K562 (cell line): Measurements from ENCODE around the gene ZNF618. TPM values are rescaled to one million over a fixed set of nuclear protein-coding genes. Genes with fewer than 3 reads are reported as not detected.

ENCODE experiments used
- ATAC-seq: fragments of 200-7000 bp; cut with Tn5 transposase; 3 replicates; pipeline ENCODE4 v1.9.1; 2020; ENCODE audit warnings: moderate library complexity
- BruUV-seq: library from RNA; stranded (reverse); fragments of 400-500 nt; replicated peaks from 2 replicates; lab custom pipeline; 2021; lab: Mats Ljungman, UMichigan
- CTCF ChIA-PET: fragments of 300-600 bp; formaldehyde crosslinking; extraction: SDS; loops from one replicate; lab custom pipeline; 2021; ENCODE audit warnings: low intra/inter-chr PET ratio; lab: Yijun Ruan, JAX
- POLR2A ChIA-PET: fragments of 300-600, 350-650 bp; sonication (Branson Sonifier 250); formaldehyde crosslinking; extraction: SDS; loops from one replicate; lab custom pipeline; 2021; ENCODE audit warnings: antibody characterized with exemption, inconsistent platforms; lab: Yijun Ruan, JAX
- DNase-seq, 4 experiments: peaks; one replicate each; pipeline versions ENCODE4 v3.0.0 to v3.0.0-alpha.2; 2011 to 2018; ENCODE audit warnings: low spot score in 3 of 4, mixed read lengths in 3 of 4; ENCODE audit errors: extremely low read depth in 1 of 4
- FAIRE-seq: peaks from 2 replicates; lab custom pipeline; 2011; peaks lifted over from hg19 to GRCh38; lab: Jason Lieb, UNC
- H2AFZ ChIP-seq: 2 replicates; pipeline ENCODE4 v1.6.0; 2011; ENCODE audit warnings: low read depth, low read length, control low read depth, inconsistent platforms
- H3K27ac ChIP-seq: fragments of 200-600 bp; 3 replicates; pipeline ENCODE4 v1.8.0; 2011; ENCODE audit warnings: low read depth, mild to moderate bottlenecking, control low read depth, inconsistent platforms, low read length, moderate library complexity, mixed read lengths; ENCODE audit errors: extremely low read depth
- H3K27me3 ChIP-seq, 2 experiments: fragments of 300-600 bp in 1 of 2; 2 replicates in 1 of 2; 3 replicates in 1 of 2; pipeline versions ENCODE4 v1.6.0 to v1.8.0; 2011; ENCODE audit warnings: inconsistent platforms in 2 of 2, low read length in 2 of 2, mild to moderate bottlenecking in 1 of 2, mixed read lengths in 1 of 2, moderate library complexity in 1 of 2; ENCODE audit not compliant: control insufficient read depth in 2 of 2, insufficient read depth in 2 of 2
- H3K36me3 ChIP-seq: fragments of 300-600 bp; 3 replicates; pipeline ENCODE4 v1.8.0; 2011; ENCODE audit warnings: mild to moderate bottlenecking, low read length, inconsistent platforms; ENCODE audit not compliant: control insufficient read depth, insufficient read depth
- H3K4me1 ChIP-seq, 2 experiments: fragments of 200-600 bp in 1 of 2; replicated peaks in 1 of 2; 2 replicates in 1 of 2; 3 replicates in 1 of 2; pipeline versions ENCODE4 v1.5.1 to v1.8.0; 2011; ENCODE audit warnings: inconsistent platforms in 2 of 2, low read length in 2 of 2, mild to moderate bottlenecking in 1 of 2, mixed read lengths in 1 of 2, moderate library complexity in 1 of 2; ENCODE audit not compliant: control insufficient read depth in 2 of 2, insufficient read depth in 2 of 2
- H3K4me2 ChIP-seq: 2 replicates; pipeline ENCODE4 v1.6.1; 2011; ENCODE audit warnings: low read length, control low read depth, inconsistent platforms, mixed read lengths; ENCODE audit not compliant: insufficient read depth
- H3K4me3 ChIP-seq: fragments of 200-600 bp; sonication (generic), shearing (Covaris generic); 2 replicates; pipeline ENCODE4 v1.5.1; 2016; ENCODE audit warnings: control low read depth, inconsistent platforms
- H3K79me2 ChIP-seq: fragments of 200-600 bp; 3 replicates; pipeline ENCODE4 v1.8.0; 2011; ENCODE audit warnings: low read length, inconsistent platforms; ENCODE audit not compliant: control insufficient read depth, insufficient read depth
- H3K9ac ChIP-seq, 2 experiments: 2 replicates each; pipeline versions ENCODE4 v1.6.0 to v1.6.1; 2011; ENCODE audit warnings: low read depth in 2 of 2, low read length in 2 of 2, control low read depth in 1 of 2, inconsistent platforms in 1 of 2, mild to moderate bottlenecking in 1 of 2, mixed read lengths in 1 of 2; ENCODE audit not compliant: insufficient read depth in 1 of 2
- H3K9me1 ChIP-seq: one replicate; pipeline ENCODE4 v1.6.0; 2011; ENCODE audit warnings: inconsistent platforms, mild to moderate bottlenecking, low read length, moderate library complexity; ENCODE audit not compliant: control insufficient read depth, insufficient read depth
- H3K9me3 ChIP-seq: replicated peaks from 2 replicates; pipeline ENCODE4 v1.5.1; 2011; ENCODE audit warnings: low read depth, low read length, inconsistent platforms; ENCODE audit not compliant: control insufficient read depth, insufficient read depth
- H4K20me1 ChIP-seq: replicated peaks from 2 replicates; pipeline ENCODE4 v1.6.1; 2011; ENCODE audit warnings: low read length, inconsistent platforms, mixed read lengths; ENCODE audit not compliant: control insufficient read depth, insufficient read depth
- FOXP1 ChIP-seq: sonication (generic); formaldehyde crosslinking; IDR thresholded peaks from 2 replicates; pipeline ENCODE4 v1.8.0; 2022; ENCODE audit warnings: mild to moderate bottlenecking, missing genetic modification reagents
- PYGO2 ChIP-seq: fragments of 450-650 bp; IDR thresholded peaks from 2 replicates; pipeline ENCODE4 v1.6.1; 2016; ENCODE audit warnings: mild to moderate bottlenecking, missing genetic modification characterization, moderate library complexity, missing compliant biosample characterization
- RBBP5 ChIP-seq: fragments of 200-600 bp; sonication (generic); IDR thresholded peaks from 2 replicates; pipeline ENCODE4 v1.6.1; 2012; ENCODE audit warnings: borderline replicate concordance, mild to moderate bottlenecking, low read length, control low read depth, inconsistent platforms; ENCODE audit not compliant: insufficient read depth, poor library complexity, severe bottlenecking
- RBM14 ChIP-seq: fragments of 200-400 bp; formaldehyde crosslinking; IDR thresholded peaks from 2 replicates; pipeline ENCODE4 v1.6.1; 2018; ENCODE audit warnings: low read depth, mild to moderate bottlenecking, low read length, moderate library complexity, borderline replicate concordance; ENCODE audit not compliant: insufficient read depth
- U2AF2 ChIP-seq: fragments of 200-400 bp; formaldehyde crosslinking; optimal IDR thresholded peaks from 2 replicates; pipeline ENCODE3; 2017; ENCODE audit warnings: low read depth, mild to moderate bottlenecking, low read length
- ZNF174 ChIP-seq: fragments of 250-450 bp; sonication (Bioruptor Pico); IDR thresholded peaks from 2 replicates; pipeline ENCODE4 v1.4.0; 2020; ENCODE audit warnings: mild to moderate bottlenecking
- ZNF274 ChIP-seq: IDR thresholded peaks from 2 replicates; pipeline ENCODE4 v1.6.1; 2011; ENCODE audit warnings: low read depth, mild to moderate bottlenecking, low read length, moderate library complexity, borderline replicate concordance
- ZNF444 ChIP-seq: fragments of 250-450 bp; sonication (Bioruptor Pico); IDR thresholded peaks from 2 replicates; pipeline ENCODE4 v1.4.0; 2020; ENCODE audit warnings: mild to moderate bottlenecking, moderate library complexity
- ZNF57 ChIP-seq: fragments of 450-650 bp; formaldehyde crosslinking; IDR thresholded peaks from 2 replicates; pipeline ENCODE4 v1.4.0; 2020; ENCODE audit warnings: mild to moderate bottlenecking, moderate library complexity
- WGBS: fragments of 100-300 bp; shearing (Covaris generic); methylation state at CpG from one replicate; pipeline ENCODE4 v1.1.6; 2016; ENCODE audit warnings: low coverage, mixed read lengths; ENCODE audit not compliant: insufficient coverage; ENCODE audit errors: missing lambda C conversion rate; 5-methylcytosine and 5-hydroxymethylcytosine counted together
- in situ Hi-C: fragments of 300-500 bp; cut with MboI; formaldehyde crosslinking; loops from 4 replicates; pipeline ENCODE4 v1.15.0; 2018; ENCODE audit warnings: inconsistent platforms, mixed read lengths
- intact Hi-C: fragments of 100-400 bp; cut with micrococcal nuclease; formaldehyde crosslinking; loops from 2 replicates; pipeline ENCODE4 v1.14.2; 2022
- polyA plus RNA-seq, 8 experiments: library from polyadenylated mRNA; depleted of rRNA in 4 of 8; stranded (reverse) in 5 of 8; unstranded in 3 of 8; fragments of >200 nt; fragmentation: Nextera tagmentation in 2 of 8; fragmentation: Illumina TruSeq in 1 of 8; extraction: Ambion mirVana in 2 of 8; extraction: Trizol in 1 of 8; gene quantifications; 2 replicates each; pipeline versions ENCODE4 v1.2.1 to v1.2.3, GENCODE V29; 2011 to 2014; ENCODE audit warnings: inconsistent platforms in 1 of 8, missing spikeins in 1 of 8
- total RNA-seq, 7 experiments: library from RNA; depleted of rRNA in 6 of 7; stranded (reverse); fragments of >200 nt in 6 of 7; fragmentation: Illumina TruSeq in 2 of 7; extraction: Trizol in 2 of 7; gene quantifications; 2 replicates each; pipeline versions ENCODE4 v1.2.1 to v1.2.3, GENCODE V29; 2011 to 2021; ENCODE audit warnings: low replicate concordance in 1 of 7
- TF ChIP-seq, protein P1 (sequence below), 2 experiments: fragments of 200-800 bp in 1 of 2; sonication (Bioruptor generic) in 1 of 2; sonication (generic) in 1 of 2; formaldehyde crosslinking in 1 of 2; IDR thresholded peaks in 1 of 2; conservative IDR thresholded peaks in 1 of 2; 2 replicates each; pipeline versions ENCODE4 v1.5.0 to v1.6.1; 2016 to 2020; ENCODE audit warnings: missing compliant biosample characterization in 1 of 2, missing genetic modification characterization in 1 of 2, missing genetic modification reagents in 1 of 2
- TF ChIP-seq, protein P2 (sequence below), 2 experiments: fragments of 150-350 bp in 1 of 2; IDR thresholded peaks; 2 replicates each; pipeline ENCODE4 v1.6.1; 2012 to 2016; ENCODE audit warnings: low read depth in 2 of 2, low read length in 2 of 2, mild to moderate bottlenecking in 1 of 2, moderate library complexity in 1 of 2
- TF ChIP-seq, protein P3 (sequence below), 2 experiments: fragments of 450-650 bp; IDR thresholded peaks; 2 replicates each; pipeline ENCODE4 v1.6.1; 2018; ENCODE audit warnings: mild to moderate bottlenecking in 2 of 2, low read depth in 1 of 2; ENCODE audit not compliant: partially characterized antibody in 2 of 2

Gene ZNF618
- total and polyA plus RNA-seq, 9 of the 15 experiments (the other 6 are each of a cell fraction or from before 2014, with no cell fraction given), result 0.08 to 13.7 (median 3.4) TPM

DNA sequence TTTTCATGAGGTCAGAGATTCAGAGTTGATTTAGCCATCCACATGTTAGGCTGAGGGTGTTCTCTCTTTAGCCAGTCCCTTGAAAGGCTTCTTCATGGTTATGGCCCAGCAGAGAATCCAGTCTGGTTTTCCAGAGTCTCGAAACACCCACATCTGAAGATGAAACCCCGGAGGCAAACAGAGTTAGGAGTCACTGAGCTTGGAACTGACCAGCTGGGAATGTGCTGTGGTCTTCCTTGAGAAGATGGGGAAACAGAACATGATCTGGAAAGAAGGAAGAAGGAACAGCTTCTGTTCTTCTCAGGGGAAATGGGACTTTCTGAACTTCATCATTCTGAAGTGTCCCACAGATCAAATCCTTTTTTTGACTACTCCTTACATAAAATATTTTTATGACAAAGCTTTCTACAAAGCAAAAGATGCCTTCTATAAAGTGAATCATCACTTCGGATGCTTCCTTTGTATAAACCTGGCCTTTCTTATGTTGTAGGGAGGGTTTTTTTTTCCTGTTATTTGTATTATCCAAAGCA, 45.4 kb downstream of the ZNF618 start:
- ATAC-seq, result no peak

More for the DNA sequence above, 45.4 kb downstream of the ZNF618 start:
- no peak for DNase-seq
- no TSS peak for BruUV-seq
- intact Hi-C loops, result no loop called here
- Histone ChIP-seq H3K36me3 (no peaks in the 10 kb centered on the region), H3K9ac (no peak overlapping the region), H2AFZ (no peak overlapping the region), H3K9me1 (no peaks in the 10 kb centered on the region), H3K27ac (no peak overlapping the region), H3K79me2 (no peaks in the 10 kb centered on the region), H3K27me3 (no peaks in the 10 kb centered on the region), H3K4me2 (no peak overlapping the region), H3K4me3 (no peak overlapping the region), H3K9me3 (no peaks in the 10 kb centered on the region), H4K20me1 (0 out of 2 replicates have a peak, but pooled peaks cover 4% of the 10 kb centered on the region), H3K4me1 (no peaks in the 10 kb centered on the region)
- in situ Hi-C loops, result loop anchor here (5.0 kb wide), 1 partner anchor 39 kb away; no protein-coding TSS in a partner anchor
- CTCF ChIA-PET, result no interaction called here
- no peak for FAIRE-seq
- 28% methylated on average over 3 of the region's 3 CpGs for WGBS
- POLR2A ChIA-PET, result no interaction called here
- TF ChIP-seq U2AF2 (no peak), RBM14 (no peak), ZNF57 (no peak), PYGO2 (tag) (no peak), RBBP5 (no peak), ZNF444 (CRISPR knock-in tag) (no peak), ZNF174 (CRISPR knock-in tag) (no peak), ZNF274 (no peak), FOXP1 (no peak)
- TF ChIP-seq, protein P1, sequence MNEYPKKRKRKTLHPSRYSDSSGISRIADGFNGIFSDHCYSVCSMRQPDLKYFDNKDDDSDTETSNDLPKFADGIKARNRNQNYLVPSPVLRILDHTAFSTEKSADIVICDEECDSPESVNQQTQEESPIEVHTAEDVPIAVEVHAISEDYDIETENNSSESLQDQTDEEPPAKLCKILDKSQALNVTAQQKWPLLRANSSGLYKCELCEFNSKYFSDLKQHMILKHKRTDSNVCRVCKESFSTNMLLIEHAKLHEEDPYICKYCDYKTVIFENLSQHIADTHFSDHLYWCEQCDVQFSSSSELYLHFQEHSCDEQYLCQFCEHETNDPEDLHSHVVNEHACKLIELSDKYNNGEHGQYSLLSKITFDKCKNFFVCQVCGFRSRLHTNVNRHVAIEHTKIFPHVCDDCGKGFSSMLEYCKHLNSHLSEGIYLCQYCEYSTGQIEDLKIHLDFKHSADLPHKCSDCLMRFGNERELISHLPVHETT (CRISPR knock-in tag; conservative IDR thresholded peaks at IDR 0.05 in 1 of 2, IDR thresholded peaks at IDR 0.05 in 1 of 2), result no peak
- TF ChIP-seq, protein P2, sequence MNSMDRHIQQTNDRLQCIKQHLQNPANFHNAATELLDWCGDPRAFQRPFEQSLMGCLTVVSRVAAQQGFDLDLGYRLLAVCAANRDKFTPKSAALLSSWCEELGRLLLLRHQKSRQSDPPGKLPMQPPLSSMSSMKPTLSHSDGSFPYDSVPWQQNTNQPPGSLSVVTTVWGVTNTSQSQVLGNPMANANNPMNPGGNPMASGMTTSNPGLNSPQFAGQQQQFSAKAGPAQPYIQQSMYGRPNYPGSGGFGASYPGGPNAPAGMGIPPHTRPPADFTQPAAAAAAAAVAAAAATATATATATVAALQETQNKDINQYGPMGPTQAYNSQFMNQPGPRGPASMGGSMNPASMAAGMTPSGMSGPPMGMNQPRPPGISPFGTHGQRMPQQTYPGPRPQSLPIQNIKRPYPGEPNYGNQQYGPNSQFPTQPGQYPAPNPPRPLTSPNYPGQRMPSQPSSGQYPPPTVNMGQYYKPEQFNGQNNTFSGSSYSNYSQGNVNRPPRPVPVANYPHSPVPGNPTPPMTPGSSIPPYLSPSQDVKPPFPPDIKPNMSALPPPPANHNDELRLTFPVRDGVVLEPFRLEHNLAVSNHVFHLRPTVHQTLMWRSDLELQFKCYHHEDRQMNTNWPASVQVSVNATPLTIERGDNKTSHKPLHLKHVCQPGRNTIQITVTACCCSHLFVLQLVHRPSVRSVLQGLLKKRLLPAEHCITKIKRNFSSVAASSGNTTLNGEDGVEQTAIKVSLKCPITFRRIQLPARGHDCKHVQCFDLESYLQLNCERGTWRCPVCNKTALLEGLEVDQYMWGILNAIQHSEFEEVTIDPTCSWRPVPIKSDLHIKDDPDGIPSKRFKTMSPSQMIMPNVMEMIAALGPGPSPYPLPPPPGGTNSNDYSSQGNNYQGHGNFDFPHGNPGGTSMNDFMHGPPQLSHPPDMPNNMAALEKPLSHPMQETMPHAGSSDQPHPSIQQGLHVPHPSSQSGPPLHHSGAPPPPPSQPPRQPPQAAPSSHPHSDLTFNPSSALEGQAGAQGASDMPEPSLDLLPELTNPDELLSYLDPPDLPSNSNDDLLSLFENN (IDR thresholded peaks at IDR 0.05; ENCODE audit: low read depth in 2 of 2, low read length in 2 of 2), result no peak
- TF ChIP-seq, protein P3, sequence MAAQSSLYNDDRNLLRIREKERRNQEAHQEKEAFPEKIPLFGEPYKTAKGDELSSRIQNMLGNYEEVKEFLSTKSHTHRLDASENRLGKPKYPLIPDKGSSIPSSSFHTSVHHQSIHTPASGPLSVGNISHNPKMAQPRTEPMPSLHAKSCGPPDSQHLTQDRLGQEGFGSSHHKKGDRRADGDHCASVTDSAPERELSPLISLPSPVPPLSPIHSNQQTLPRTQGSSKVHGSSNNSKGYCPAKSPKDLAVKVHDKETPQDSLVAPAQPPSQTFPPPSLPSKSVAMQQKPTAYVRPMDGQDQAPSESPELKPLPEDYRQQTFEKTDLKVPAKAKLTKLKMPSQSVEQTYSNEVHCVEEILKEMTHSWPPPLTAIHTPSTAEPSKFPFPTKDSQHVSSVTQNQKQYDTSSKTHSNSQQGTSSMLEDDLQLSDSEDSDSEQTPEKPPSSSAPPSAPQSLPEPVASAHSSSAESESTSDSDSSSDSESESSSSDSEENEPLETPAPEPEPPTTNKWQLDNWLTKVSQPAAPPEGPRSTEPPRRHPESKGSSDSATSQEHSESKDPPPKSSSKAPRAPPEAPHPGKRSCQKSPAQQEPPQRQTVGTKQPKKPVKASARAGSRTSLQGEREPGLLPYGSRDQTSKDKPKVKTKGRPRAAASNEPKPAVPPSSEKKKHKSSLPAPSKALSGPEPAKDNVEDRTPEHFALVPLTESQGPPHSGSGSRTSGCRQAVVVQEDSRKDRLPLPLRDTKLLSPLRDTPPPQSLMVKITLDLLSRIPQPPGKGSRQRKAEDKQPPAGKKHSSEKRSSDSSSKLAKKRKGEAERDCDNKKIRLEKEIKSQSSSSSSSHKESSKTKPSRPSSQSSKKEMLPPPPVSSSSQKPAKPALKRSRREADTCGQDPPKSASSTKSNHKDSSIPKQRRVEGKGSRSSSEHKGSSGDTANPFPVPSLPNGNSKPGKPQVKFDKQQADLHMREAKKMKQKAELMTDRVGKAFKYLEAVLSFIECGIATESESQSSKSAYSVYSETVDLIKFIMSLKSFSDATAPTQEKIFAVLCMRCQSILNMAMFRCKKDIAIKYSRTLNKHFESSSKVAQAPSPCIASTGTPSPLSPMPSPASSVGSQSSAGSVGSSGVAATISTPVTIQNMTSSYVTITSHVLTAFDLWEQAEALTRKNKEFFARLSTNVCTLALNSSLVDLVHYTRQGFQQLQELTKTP (IDR thresholded peaks at IDR 0.05; ENCODE audit: low read depth in 1 of 2, partially characterized antibody in 2 of 2), result no peak
